ENCODE results near the gene COX18. TPM values are rescaled to one million over a fixed set of nuclear protein-coding genes. Genes with fewer than 3 reads are reported as not detected.
A peak's percentile ranks its signal among the peaks of the same experiment; 100 is the strongest.

The COX18 gene
- total RNA-seq, 1 experiment from 2014 or later: 20.5 TPM

GRCh38 chr4:73104695-73105094, 35.2 kb upstream of the COX18 start:
- Histone ChIP-seq H3K56ac (ENCODE audit: insufficient read length, low read depth, low read length) (no peak overlapping the region), H3K4ac (ENCODE audit: low read depth, low read length) (no peak overlapping the region), H2AFZ (ENCODE audit: low read length) (no peak overlapping the region), H2BK20ac (ENCODE audit: low read depth, low read length, poor library complexity, severe bottlenecking) (no peak overlapping the region), H3K4me1 (ENCODE audit: insufficient read depth, low read length) (no peaks in the 10 kb centered on the region), H3K14ac (ENCODE audit: insufficient read depth, low read length) (no peak overlapping the region), H3K9ac (ENCODE audit: extremely low read depth, insufficient read length, low read length) (no peak overlapping the region), H4K91ac (ENCODE audit: insufficient read length, low read depth, low read length) (no peak overlapping the region), H3K79me2 (ENCODE audit: insufficient read depth, low read length) (no peaks in the 10 kb centered on the region), H2BK15ac (ENCODE audit: low read depth, low read length) (no peak overlapping the region), H3K27ac (ENCODE audit: insufficient read length, low read depth, low read length) (no peak overlapping the region), H3K4me2 (ENCODE audit: insufficient read depth, insufficient read length, low read length) (no peak overlapping the region), H3K79me1 (ENCODE audit: insufficient read depth, low read depth, low read length, poor library complexity, severe bottlenecking) (no peaks in the 10 kb centered on the region), H3T11ph (ENCODE audit: low read length) (no peak overlapping the region), H3K18ac (ENCODE audit: insufficient read length, low read depth, low read length) (no peak overlapping the region), H2BK12ac (ENCODE audit: insufficient read length, low read depth, low read length) (no peak overlapping the region), H4K20me1 (ENCODE audit: control insufficient read depth, insufficient read depth, insufficient read length) (no peaks in the 10 kb centered on the region), H2AK5ac (ENCODE audit: insufficient read length, low read length) (no peak overlapping the region), H2BK5ac (ENCODE audit: insufficient read length, low read length) (no peak overlapping the region), H3K23me2 (ENCODE audit: insufficient read length, low read depth, low read length, poor library complexity, severe bottlenecking) (no peaks in the 10 kb centered on the region), H4K5ac (ENCODE audit: insufficient read length, low read depth, low read length) (no peak overlapping the region), H2BK120ac (ENCODE audit: low read depth, low read length, poor library complexity, severe bottlenecking) (no peak overlapping the region), H3K9me3 (ENCODE audit: control insufficient read depth, low read depth, low read length) (no peaks in the 10 kb centered on the region), H3K23ac (ENCODE audit: insufficient read length, low read depth, low read length) (no peak overlapping the region), H4K8ac (replicated peaks; ENCODE audit: insufficient read length, low read depth, low read length) (no peak overlapping the region), H3K27me3 (ENCODE audit: insufficient read depth, low read length) (no peaks in the 10 kb centered on the region)
- no peak for DNase-seq
- H3K9me3 Mint-ChIP-seq: no peaks in the 10 kb centered on the region
- 100% methylated on average over 1 of the region's 5 CpGs for WGBS (ENCODE audit: extremely low coverage, insufficient read length, low lambda C conversion rate)
- no peaks in the 10 kb centered on the region for H3K27me3 Mint-ChIP-seq (ENCODE audit: low read depth)
- H3K4me3 Mint-ChIP-seq: no peak overlapping the region
- peak overlapping the region in 2 of 3 experiments; percentile 20 to 27; a peak in 1 of 7 replicates for H3K27ac Mint-ChIP-seq
- peaks cover 13 to 19% of the 10 kb centered on the region in 2 experiments for H3K4me1 Mint-ChIP-seq
- peaks cover 17 to 38% (median 29%) of the 10 kb centered on the region in 3 experiments for H3K36me3 Mint-ChIP-seq (ENCODE audit: insufficient read depth in 1 of 3, low read depth in 3 of 3)
- TF ChIP-seq CTCF (conservative IDR thresholded peaks at IDR 0.05): no peak
